Endothelial cell of umbilical vein (primary cell): Measurements from ENCODE around the gene HYLS1. TPM values are rescaled to one million over a fixed set of nuclear protein-coding genes. Genes with fewer than 3 reads are reported as not detected.

Experiments
- BruUV-seq: library from RNA; stranded (reverse); fragments of 400-500 nt; replicated peaks from 2 replicates; lab custom pipeline; 2021; lab: Mats Ljungman, UMichigan
- CTCF ChIA-PET: fragments of 300-600, 350-600 bp; sonication (Branson Sonifier 250); formaldehyde crosslinking; loops from one replicate; lab custom pipeline; 2021; ENCODE audit warnings: antibody characterized with exemption, inconsistent platforms; lab: Charles Lee
- POLR2A ChIA-PET: fragments of 300-600, 350-600 bp; sonication (Branson Sonifier 250); formaldehyde crosslinking; loops from one replicate; lab custom pipeline; 2021; ENCODE audit warnings: antibody characterized with exemption, inconsistent platforms; lab: Charles Lee
- DNase-seq: peaks from one replicate; pipeline ENCODE4 v3.0.0-alpha.2; 2011; ENCODE audit warnings: low read depth, low spot score
- FAIRE-seq: peaks from 2 replicates; lab custom pipeline; 2011; peaks lifted over from hg19 to GRCh38; lab: Jason Lieb, UNC
- H2AFZ ChIP-seq: 2 replicates; pipeline ENCODE4 v1.6.0; 2012; ENCODE audit warnings: low read depth, low read length, control low read depth, inconsistent platforms
- H3K27ac ChIP-seq: 2 replicates; pipeline ENCODE4 v1.5.1; 2011; ENCODE audit warnings: low read depth, mild to moderate bottlenecking, control low read depth, low read length, moderate library complexity; ENCODE audit not compliant: insufficient read depth
- H3K27me3 ChIP-seq, 2 experiments: 2 replicates each; pipeline versions ENCODE4 v1.6.0 to v1.6.1; 2011; ENCODE audit warnings: low read length in 2 of 2, mixed read lengths in 1 of 2; ENCODE audit not compliant: control insufficient read depth in 2 of 2, insufficient read depth in 2 of 2
- H3K36me3 ChIP-seq, 2 experiments: 2 replicates in 1 of 2; 3 replicates in 1 of 2; pipeline ENCODE4 v1.5.1; 2011; ENCODE audit warnings: low read length in 2 of 2, mild to moderate bottlenecking in 1 of 2, moderate library complexity in 1 of 2; ENCODE audit not compliant: control insufficient read depth in 2 of 2, insufficient read depth in 2 of 2; ENCODE audit errors: extremely low read depth in 1 of 2
- H3K4me1 ChIP-seq: 3 replicates; pipeline ENCODE4 v1.5.1; 2011; ENCODE audit warnings: mild to moderate bottlenecking, low read length; ENCODE audit not compliant: control insufficient read depth, insufficient read depth; ENCODE audit errors: extremely low read depth
- H3K4me2 ChIP-seq: 2 replicates; pipeline ENCODE4 v1.6.1; 2011; ENCODE audit warnings: low read length, control low read depth, mixed read lengths; ENCODE audit not compliant: insufficient read depth
- H3K4me3 ChIP-seq, 3 experiments: fragments of 200-600 bp in 1 of 3; sonication (generic), shearing (Covaris generic) in 1 of 3; replicated peaks in 1 of 3; 2 replicates each; pipeline ENCODE4 v1.5.1; 2011 to 2016; ENCODE audit warnings: control low read depth in 3 of 3, low read length in 3 of 3, mild to moderate bottlenecking in 2 of 3, inconsistent platforms in 1 of 3, low read depth in 1 of 3, moderate library complexity in 1 of 3; ENCODE audit not compliant: insufficient read depth in 1 of 3
- H3K79me2 ChIP-seq: 2 replicates; pipeline ENCODE4 v1.6.0; 2012; ENCODE audit warnings: low read length, inconsistent platforms; ENCODE audit not compliant: control insufficient read depth, insufficient read depth
- H3K9ac ChIP-seq: replicated peaks from 2 replicates; pipeline ENCODE3; 2011; ENCODE audit warnings: low read length, control low read depth; ENCODE audit not compliant: insufficient read depth; ENCODE audit errors: extremely low read depth
- H3K9me1 ChIP-seq: replicated peaks from 3 replicates; pipeline ENCODE4 v1.6.0; 2011; ENCODE audit warnings: mild to moderate bottlenecking, low read length; ENCODE audit not compliant: control insufficient read depth, insufficient read depth; ENCODE audit errors: extremely low read depth
- H3K9me3 ChIP-seq: replicated peaks from 2 replicates; pipeline ENCODE4 v1.5.1; 2012; ENCODE audit warnings: low read length, inconsistent platforms; ENCODE audit not compliant: control insufficient read depth, insufficient read depth
- H4K20me1 ChIP-seq: replicated peaks from 2 replicates; pipeline ENCODE3; 2011; ENCODE audit warnings: mild to moderate bottlenecking, low read length; ENCODE audit not compliant: control insufficient read depth, insufficient read depth; ENCODE audit errors: extremely low read depth
- EZH2 ChIP-seq: IDR thresholded peaks from 2 replicates; pipeline ENCODE4 v1.6.1; 2012; ENCODE audit warnings: borderline replicate concordance, low read depth, mild to moderate bottlenecking, moderate library complexity, low read length, inconsistent platforms; ENCODE audit not compliant: severe bottlenecking
- FOS ChIP-seq: IDR thresholded peaks from 2 replicates; pipeline ENCODE4 v1.6.1; 2011; ENCODE audit warnings: mild to moderate bottlenecking, low read length, moderate library complexity, borderline replicate concordance; ENCODE audit not compliant: insufficient read depth
- GATA2 ChIP-seq: IDR thresholded peaks from 2 replicates; pipeline ENCODE4 v1.7.0; 2011; ENCODE audit warnings: low read depth, mild to moderate bottlenecking, moderate library complexity, mixed read lengths, low read length; ENCODE audit not compliant: insufficient read length, insufficient read depth
- JUN ChIP-seq: IDR thresholded peaks from 2 replicates; pipeline ENCODE4 v1.6.1; 2011; ENCODE audit warnings: borderline replicate concordance, low read depth; ENCODE audit not compliant: insufficient read length, insufficient read depth
- MAX ChIP-seq: IDR thresholded peaks from 2 replicates; pipeline ENCODE4 v1.6.1; 2011; ENCODE audit not compliant: insufficient read depth, insufficient read length
- MYC ChIP-seq: IDR thresholded peaks from one replicate; pipeline ENCODE4 v1.6.1; 2011; ENCODE audit warnings: mild to moderate bottlenecking, low read depth, low read length
- POLR2A ChIP-seq: IDR thresholded peaks from 2 replicates; pipeline ENCODE4 v1.6.1; 2012; ENCODE audit warnings: low read depth, mild to moderate bottlenecking, control low read depth, low read length
- POLR2AphosphoS5 ChIP-seq: IDR thresholded peaks from 2 replicates; pipeline ENCODE4 v1.6.1; 2012; ENCODE audit warnings: low read depth, mild to moderate bottlenecking, control low read depth, low read length, moderate library complexity; ENCODE audit not compliant: insufficient read depth
- dilution Hi-C: fragments of 300-500 bp; cut with MboI; formaldehyde crosslinking; loops from one replicate; pipeline ENCODE4 v1.15.0; 2019; ENCODE audit warnings: low sequenced_read_pairs; ENCODE audit not compliant: extremely low pct_ligation_motif_present
- intact Hi-C: fragments of 100-400 bp; cut with micrococcal nuclease; formaldehyde crosslinking; loops from one replicate; pipeline ENCODE4 v1.10.0; 2022
- polyA plus RNA-seq, 4 experiments: library from polyadenylated mRNA; depleted of rRNA in 3 of 4; stranded (reverse) in 3 of 4; unstranded in 1 of 4; fragments of >200 nt; gene quantifications; 2 replicates each; pipeline versions ENCODE4 v1.2.1 to v1.2.3, GENCODE V29; 2011 to 2012; ENCODE audit warnings: missing spikeins in 1 of 4
- total RNA-seq: library from RNA; stranded (reverse); gene quantifications from 2 replicates; pipeline ENCODE4 v1.2.3, GENCODE V29; 2021
- TF ChIP-seq, protein P1 (sequence below), 2 donors: IDR thresholded peaks; 1 replicate in 1 of 2; 2 replicates in 1 of 2; pipeline ENCODE4 v1.5.1; 2011; ENCODE audit warnings: low read length in 2 of 2, mild to moderate bottlenecking in 2 of 2, moderate library complexity in 2 of 2, control low read depth in 1 of 2, inconsistent platforms in 1 of 2, low read depth in 1 of 2; ENCODE audit not compliant: insufficient read depth in 1 of 2; ENCODE audit errors: extremely low read depth in 1 of 2

Gene HYLS1
- total and polyA plus RNA-seq, 2 donors (not counting 3 experiments of a cell fraction or from before 2014, with no cell fraction given): 4.7 to 12.6 TPM

- no peaks in the 10 kb centered on the region for H3K9me3 ChIP-seq
- intact Hi-C loops (no loop called here), dilution Hi-C loops (no loop called here)
- peak; percentile 22 for DNase-seq
- no TSS peak for BruUV-seq
- H2AFZ ChIP-seq: no peak overlapping the region
- no peaks in the 10 kb centered on the region for H3K79me2 ChIP-seq
- FAIRE-seq: no peak
- H3K27ac ChIP-seq: no peak overlapping the region
- no peaks in the 10 kb centered on the region for H4K20me1 ChIP-seq
- ChIA-PET POLR2A (no interaction called here), CTCF (no interaction called here)
- no peaks in the 10 kb centered on the region for H3K36me3 ChIP-seq
- TF ChIP-seq FOS (no peak), MYC (no peak), MAX (no peak), JUN (no peak), GATA2 (no peak), POLR2A (no peak), POLR2AphosphoS5 (no peak), EZH2 (no peak)
- TF ChIP-seq, protein P1, sequence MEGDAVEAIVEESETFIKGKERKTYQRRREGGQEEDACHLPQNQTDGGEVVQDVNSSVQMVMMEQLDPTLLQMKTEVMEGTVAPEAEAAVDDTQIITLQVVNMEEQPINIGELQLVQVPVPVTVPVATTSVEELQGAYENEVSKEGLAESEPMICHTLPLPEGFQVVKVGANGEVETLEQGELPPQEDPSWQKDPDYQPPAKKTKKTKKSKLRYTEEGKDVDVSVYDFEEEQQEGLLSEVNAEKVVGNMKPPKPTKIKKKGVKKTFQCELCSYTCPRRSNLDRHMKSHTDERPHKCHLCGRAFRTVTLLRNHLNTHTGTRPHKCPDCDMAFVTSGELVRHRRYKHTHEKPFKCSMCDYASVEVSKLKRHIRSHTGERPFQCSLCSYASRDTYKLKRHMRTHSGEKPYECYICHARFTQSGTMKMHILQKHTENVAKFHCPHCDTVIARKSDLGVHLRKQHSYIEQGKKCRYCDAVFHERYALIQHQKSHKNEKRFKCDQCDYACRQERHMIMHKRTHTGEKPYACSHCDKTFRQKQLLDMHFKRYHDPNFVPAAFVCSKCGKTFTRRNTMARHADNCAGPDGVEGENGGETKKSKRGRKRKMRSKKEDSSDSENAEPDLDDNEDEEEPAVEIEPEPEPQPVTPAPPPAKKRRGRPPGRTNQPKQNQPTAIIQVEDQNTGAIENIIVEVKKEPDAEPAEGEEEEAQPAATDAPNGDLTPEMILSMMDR (IDR thresholded peaks at IDR 0.05; ENCODE audit: extremely low read depth in 1 of 2, insufficient read depth in 1 of 2, low read depth in 1 of 2, low read length in 2 of 2): no peak
- no peaks in the 10 kb centered on the region for H3K9me1 ChIP-seq
- H3K9ac ChIP-seq: no peak overlapping the region
- H3K4me1 ChIP-seq: no peaks in the 10 kb centered on the region
- no peak overlapping the region for H3K4me3 ChIP-seq
- no peaks in the 10 kb centered on the region for H3K27me3 ChIP-seq
- no peak overlapping the region for H3K4me2 ChIP-seq
Observed at GRCh38 chr11:125842321-125842948, 45.0 kb upstream of the HYLS1 start.
